Measurements from ENCODE around the gene ZNF175. TPM values are rescaled to one million over a fixed set of nuclear protein-coding genes. Genes with fewer than 3 reads are reported as not detected.

ZNF175 gene
- 3.1 to 4.5 TPM (median 3.9 TPM) in 5 replicates for total RNA-seq (2022; extraction: Qiagen RNA extraction)

GRCh38 chr19:51570962-51571575 lies at the start of gene ZNF175:
ZNF175 (plus strand) TSS chr19:51571283; CDS start chr19:51573330, 2,047 bp downstream.

GRCh38 chr19:51531349-51532315 lies 39.5 kb upstream of the ZNF175 start, which contains the start of gene SIGLEC6:
SIGLEC6 (minus strand) TSS chr19:51531670; CDS start chr19:51531648, 22 bp downstream.

GRCh38 chr19:51630315-51630714 lies 59.2 kb downstream of the ZNF175 start, which contains the start of gene SIGLEC5:
SIGLEC5 (minus strand) TSS chr19:51630401; CDS start chr19:51630335, 66 bp downstream.

Other genes starting within 250 kb of the ZNF175 start
- 11.6 to 16.8 TPM (median 14.1 TPM) in 5 replicates for gene VSIG10L, start 229.1 kb upstream of the ZNF175 start, total RNA-seq (2022; extraction: Qiagen RNA extraction)
- 230 to 256 TPM (median 244 TPM) in 5 replicates for gene ETFB, start 204.9 kb upstream of the ZNF175 start, total RNA-seq (2022; extraction: Qiagen RNA extraction)
- gene CLDND2, start 202.3 kb upstream of the ZNF175 start, total RNA-seq (2022; extraction: Qiagen RNA extraction) = 3.7 to 13.8 TPM (median 12.5 TPM) in 5 replicates
- not detected in 5 replicates for gene NKG7, start 198.6 kb upstream of the ZNF175 start, total RNA-seq (2022; extraction: Qiagen RNA extraction)
- gene LIM2, start 183.3 kb upstream of the ZNF175 start, total RNA-seq (2022; extraction: Qiagen RNA extraction) = not detected in 5 replicates
- not detected in 5 replicates for gene C19orf84, start 180.7 kb upstream of the ZNF175 start, total RNA-seq (2022; extraction: Qiagen RNA extraction)
- gene SIGLEC10, start 153.6 kb upstream of the ZNF175 start, total RNA-seq (2022; extraction: Qiagen RNA extraction) = 0.03 to 0.08 TPM (median 0.07 TPM) in 3 of 5 replicates, not detected in the others
- gene SIGLEC8, start 112.8 kb upstream of the ZNF175 start, total RNA-seq (2022; extraction: Qiagen RNA extraction) = not detected in 5 replicates
- not detected in 5 replicates for gene CEACAM18, start 92.7 kb upstream of the ZNF175 start, total RNA-seq (2022; extraction: Qiagen RNA extraction)
- not detected in 5 replicates for gene SIGLEC12, start 69.5 kb upstream of the ZNF175 start, total RNA-seq (2022; extraction: Qiagen RNA extraction)
- gene SIGLEC6, start 39.6 kb upstream of the ZNF175 start, total RNA-seq (2022; extraction: Qiagen RNA extraction) = not detected in 5 replicates
- not detected in 5 replicates for gene SIGLEC5, start 59.1 kb downstream of the ZNF175 start, total RNA-seq (2022; extraction: Qiagen RNA extraction)
- gene SIGLEC14, start 75.5 kb downstream of the ZNF175 start, total RNA-seq (2022; extraction: Qiagen RNA extraction) = 0.05 to 0.10 TPM in 2 of 5 replicates, not detected in the others
- 10.0 to 14.7 TPM (median 13.1 TPM) in 5 replicates for gene SPACA6, start 122.0 kb downstream of the ZNF175 start, total RNA-seq (2022; extraction: Qiagen RNA extraction)
- 0.06 TPM in 2 of 5 replicates, not detected in the others for gene HAS1, start 152.7 kb downstream of the ZNF175 start, total RNA-seq (2022; extraction: Qiagen RNA extraction)
- 0.05 to 0.15 TPM (median 0.08 TPM) in 5 replicates for gene FPR1, start 180.6 kb downstream of the ZNF175 start, total RNA-seq (2022; extraction: Qiagen RNA extraction)
- gene FPR2, start 189.9 kb downstream of the ZNF175 start, total RNA-seq (2022; extraction: Qiagen RNA extraction) = not detected in 5 replicates
- gene FPR3, start 223.9 kb downstream of the ZNF175 start, total RNA-seq (2022; extraction: Qiagen RNA extraction) = not detected in 5 replicates

Data from A549 treated with Hydrocortisone at 1 μM for 4 hours (cell line).